OCI-LY1 (cell line): ENCODE results near the gene PLEKHA6.

ENCODE experiments used
- CTCF ChIP-seq: fragments of 200-600 bp; sonication (generic), shearing (Covaris generic); IDR thresholded peaks from 2 replicates; pipeline ENCODE4 v1.5.1; 2017; ENCODE audit warnings: mild to moderate bottlenecking, antibody characterized with exemption, low read length, moderate library complexity, mixed read lengths
- EZH2 ChIP-seq: fragments of 200-600 bp; sonication (generic), shearing (Covaris generic); IDR thresholded peaks from 2 replicates; pipeline ENCODE4 v1.8.0; 2017; ENCODE audit warnings: borderline replicate concordance, mixed run types, mild to moderate bottlenecking, antibody characterized with exemption, low read length, moderate library complexity, mixed read lengths

- TF ChIP-seq CTCF (no peak), EZH2 (no peak)
These were observed 19.4 kb downstream of the PLEKHA6 start for GRCh38 chr1:204340081-204340889.
